HG03520 (cell line): Measurements from ENCODE around the gene SUGP1.
"Not testable (repeated sequence)": the region's sequence is repeated elsewhere in the genome, so short reads cannot be mapped to it uniquely, and the experiment has no call there.

Source experiments
- ATAC-seq: cut with Tn5 transposase; IDR thresholded peaks from one replicate; pipeline ENCODE4 v1.9.1; 2021; ENCODE audit warnings: mild to moderate bottlenecking, moderate library complexity; ENCODE audit not compliant: unreplicated experiment

SUGP1 gene

GRCh38 chr19:19320361-19321140 lies at the start of gene SUGP1, which contains the start of gene MAU2:
SUGP1 (minus strand) TSS chr19:19320509; CDS start chr19:19320496, 13 bp downstream.
MAU2 (plus strand) TSS chr19:19320829; CDS start chr19:19320860, 31 bp downstream.
- ATAC-seq: peak; percentile 83

GRCh38 chr19:19368087-19368486 lies 47.8 kb upstream of the SUGP1 start:
- no peak for ATAC-seq

- ATAC-seq: peak; percentile 56
Measured at GRCh38 chr19:19366434-19367396, 46.4 kb upstream of the SUGP1 start.

- no peak for ATAC-seq
Measured at GRCh38 chr19:19362075-19362474, 41.8 kb upstream of the SUGP1 start.

GRCh38 chr19:19361075-19361594 lies 40.8 kb upstream of the SUGP1 start:
- ATAC-seq: no peak

GRCh38 chr19:19356901-19357566 lies 36.7 kb upstream of the SUGP1 start:
- ATAC-seq: no peak

- no peak for ATAC-seq
Measured at GRCh38 chr19:19356500-19356899, 36.2 kb upstream of the SUGP1 start.

GRCh38 chr19:19355606-19356139 lies 35.4 kb upstream of the SUGP1 start:
- ATAC-seq: no peak

GRCh38 chr19:19354932-19355331 lies 34.6 kb upstream of the SUGP1 start:
- no peak for ATAC-seq

- no peak for ATAC-seq
Measured at GRCh38 chr19:19354007-19354406, 33.7 kb upstream of the SUGP1 start.

GRCh38 chr19:19352823-19353222 lies 32.5 kb upstream of the SUGP1 start:
- no peak for ATAC-seq

GRCh38 chr19:19350756-19351155 lies 30.4 kb upstream of the SUGP1 start:
- not testable (repeated sequence) for ATAC-seq

- ATAC-seq: no peak
Measured at GRCh38 chr19:19349365-19349764, 29.1 kb upstream of the SUGP1 start.

- ATAC-seq: no peak
Measured at GRCh38 chr19:19348266-19348665, 28.0 kb upstream of the SUGP1 start.

- no peak for ATAC-seq
Measured at GRCh38 chr19:19347401-19348110, 27.2 kb upstream of the SUGP1 start.

GRCh38 chr19:19345970-19346369 lies 25.7 kb upstream of the SUGP1 start:
- ATAC-seq: no peak

GRCh38 chr19:19345232-19345631 lies 24.9 kb upstream of the SUGP1 start:
- no peak for ATAC-seq

GRCh38 chr19:19343762-19344161 lies 23.5 kb upstream of the SUGP1 start:
- ATAC-seq: no peak

GRCh38 chr19:19343016-19343362 lies 22.7 kb upstream of the SUGP1 start:
- no peak for ATAC-seq
